Loucy (cell line): Measurements from ENCODE around the gene SSNA1.

Experiments
- H2AFZ ChIP-seq: fragments of 200-600 bp; sonication (generic); 2 replicates; pipeline ENCODE4 v1.6.0; 2016; ENCODE audit warnings: antibody characterized with exemption, mild to moderate bottlenecking, low read length, moderate library complexity
- H3F3A ChIP-seq: fragments of 200-600 bp; 2 replicates; pipeline ENCODE4 v1.6.0; 2016; ENCODE audit warnings: antibody characterized with exemption, low read depth, mild to moderate bottlenecking
- H3K27me3 ChIP-seq: fragments of 200-600 bp; sonication (generic); 2 replicates; pipeline ENCODE4 v1.6.1; 2014; ENCODE audit warnings: low read length, mild to moderate bottlenecking; ENCODE audit not compliant: insufficient read depth, poor library complexity, severe bottlenecking
- H3K36me3 ChIP-seq: fragments of 200-600 bp; sonication (generic); 2 replicates; pipeline ENCODE4 v1.6.1; 2016; ENCODE audit warnings: low read length; ENCODE audit not compliant: insufficient read depth
- H3K4me1 ChIP-seq: fragments of 200-600 bp; sonication (generic); 2 replicates; pipeline ENCODE4 v1.5.1; 2014; ENCODE audit warnings: low read length, mild to moderate bottlenecking; ENCODE audit not compliant: insufficient read depth, poor library complexity, severe bottlenecking
- H3K4me2 ChIP-seq: fragments of 200-600 bp; sonication (generic); 2 replicates; pipeline ENCODE4 v1.6.0; 2014; ENCODE audit warnings: antibody characterized with exemption, low read length, low read depth, mild to moderate bottlenecking; ENCODE audit not compliant: poor library complexity, severe bottlenecking
- H3K4me3 ChIP-seq: fragments of 200-600 bp; sonication (generic); 2 replicates; pipeline ENCODE4 v1.5.1; 2014; ENCODE audit warnings: low read length, mild to moderate bottlenecking, mixed read lengths; ENCODE audit not compliant: poor library complexity, severe bottlenecking
- H3K79me2 ChIP-seq: fragments of 200-600 bp; sonication (generic); 2 replicates; pipeline ENCODE4 v1.6.1; 2014; ENCODE audit warnings: low read length; ENCODE audit not compliant: insufficient read depth
- H3K9ac ChIP-seq: fragments of 200-600 bp; sonication (generic); 2 replicates; pipeline ENCODE4 v1.6.0; 2014; ENCODE audit warnings: mild to moderate bottlenecking, low read depth, low read length, moderate library complexity; ENCODE audit not compliant: poor library complexity, severe bottlenecking
- H3K9me2 ChIP-seq: fragments of 200-600 bp; sonication (generic); replicated peaks from 2 replicates; pipeline ENCODE4 v1.6.1; 2016; ENCODE audit warnings: low read depth, low read length, mixed read lengths
- H3K9me3 ChIP-seq: fragments of 200-600 bp; sonication (generic); 2 replicates; pipeline ENCODE4 v1.6.1; 2014; ENCODE audit warnings: mild to moderate bottlenecking, antibody characterized with exemption, low read length, low read depth; ENCODE audit not compliant: insufficient read depth
- H4K20me1 ChIP-seq: fragments of 200-600 bp; sonication (generic); 2 replicates; pipeline ENCODE4 v1.6.0; 2014; ENCODE audit warnings: antibody characterized with exemption, low read length, mild to moderate bottlenecking; ENCODE audit not compliant: insufficient read depth, poor library complexity, severe bottlenecking
- CTCF ChIP-seq: fragments of 200-600 bp; sonication (generic); conservative IDR thresholded peaks from 2 replicates; pipeline ENCODE4 v1.5.1; 2014; ENCODE audit warnings: mild to moderate bottlenecking, antibody characterized with exemption, low read length
- EZH2phosphoT487 ChIP-seq: fragments of 200-600 bp; IDR thresholded peaks from 2 replicates; pipeline ENCODE4 v1.6.1; 2018; ENCODE audit warnings: antibody characterized with exemption, mild to moderate bottlenecking, moderate library complexity, borderline replicate concordance

Gene SSNA1

DNA sequence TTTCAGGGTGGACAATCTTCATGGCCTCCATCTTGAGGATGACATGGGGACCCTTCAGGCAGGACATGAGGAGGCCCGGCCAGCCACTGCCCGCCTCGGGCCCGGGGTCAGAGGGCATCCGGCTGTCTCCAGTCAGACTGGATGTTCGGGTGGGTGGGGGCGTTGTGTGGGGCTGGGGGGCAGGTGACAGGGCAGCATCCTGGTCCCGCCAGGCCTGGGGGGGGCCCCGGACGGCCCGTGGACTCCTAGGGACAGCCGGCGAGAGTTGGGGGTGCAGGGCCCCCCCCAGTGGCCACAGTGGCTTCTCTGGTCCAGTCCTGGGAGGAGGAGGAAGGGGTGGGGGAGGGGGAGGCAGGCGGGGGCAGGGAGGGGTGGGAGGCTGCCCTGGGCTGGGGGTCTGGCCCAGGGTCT lies 32.6 kb downstream of the SSNA1 start:
- H3K9me3 ChIP-seq = no peaks in the 10 kb centered on the region
- H3K4me3 ChIP-seq = no peak overlapping the region

GRCh38 chr9:137221506-137222111 lies 33.1 kb downstream of the SSNA1 start:
- TF ChIP-seq CTCF (no peak), EZH2phosphoT487 (no peak)
- no peaks in the 10 kb centered on the region for H4K20me1 ChIP-seq
- no peaks in the 10 kb centered on the region for H3K36me3 ChIP-seq
- no peak overlapping the region for H3K9ac ChIP-seq
- H3K79me2 ChIP-seq = no peaks in the 10 kb centered on the region
- H3F3A ChIP-seq = no peaks in the 10 kb centered on the region
- H3K27me3 ChIP-seq = no peaks in the 10 kb centered on the region
- peaks cover 21% of the 10 kb centered on the region for H3K4me1 ChIP-seq
- H3K9me3 ChIP-seq = no peaks in the 10 kb centered on the region
- H2AFZ ChIP-seq = peak overlapping the region; percentile 36; the same call in 1 of the 2 replicates
- H3K4me2 ChIP-seq = no peak overlapping the region
- peak overlapping the region; percentile 56 for H3K4me3 ChIP-seq
- no peaks in the 10 kb centered on the region for H3K9me2 ChIP-seq

More for the DNA sequence above, 32.6 kb downstream of the SSNA1 start:
- H3K4me2 ChIP-seq = no peak overlapping the region
- no peaks in the 10 kb centered on the region for H3K36me3 ChIP-seq
- TF ChIP-seq CTCF (no peak), EZH2phosphoT487 (no peak)
- no peaks in the 10 kb centered on the region for H3K79me2 ChIP-seq
- H3F3A ChIP-seq = no peaks in the 10 kb centered on the region
- no peak overlapping the region for H3K9ac ChIP-seq
- H3K9me2 ChIP-seq = no peaks in the 10 kb centered on the region
- H2AFZ ChIP-seq = no peak overlapping the region
- peaks cover 21% of the 10 kb centered on the region for H3K4me1 ChIP-seq
- no peaks in the 10 kb centered on the region for H4K20me1 ChIP-seq
- no peaks in the 10 kb centered on the region for H3K27me3 ChIP-seq

DNA sequence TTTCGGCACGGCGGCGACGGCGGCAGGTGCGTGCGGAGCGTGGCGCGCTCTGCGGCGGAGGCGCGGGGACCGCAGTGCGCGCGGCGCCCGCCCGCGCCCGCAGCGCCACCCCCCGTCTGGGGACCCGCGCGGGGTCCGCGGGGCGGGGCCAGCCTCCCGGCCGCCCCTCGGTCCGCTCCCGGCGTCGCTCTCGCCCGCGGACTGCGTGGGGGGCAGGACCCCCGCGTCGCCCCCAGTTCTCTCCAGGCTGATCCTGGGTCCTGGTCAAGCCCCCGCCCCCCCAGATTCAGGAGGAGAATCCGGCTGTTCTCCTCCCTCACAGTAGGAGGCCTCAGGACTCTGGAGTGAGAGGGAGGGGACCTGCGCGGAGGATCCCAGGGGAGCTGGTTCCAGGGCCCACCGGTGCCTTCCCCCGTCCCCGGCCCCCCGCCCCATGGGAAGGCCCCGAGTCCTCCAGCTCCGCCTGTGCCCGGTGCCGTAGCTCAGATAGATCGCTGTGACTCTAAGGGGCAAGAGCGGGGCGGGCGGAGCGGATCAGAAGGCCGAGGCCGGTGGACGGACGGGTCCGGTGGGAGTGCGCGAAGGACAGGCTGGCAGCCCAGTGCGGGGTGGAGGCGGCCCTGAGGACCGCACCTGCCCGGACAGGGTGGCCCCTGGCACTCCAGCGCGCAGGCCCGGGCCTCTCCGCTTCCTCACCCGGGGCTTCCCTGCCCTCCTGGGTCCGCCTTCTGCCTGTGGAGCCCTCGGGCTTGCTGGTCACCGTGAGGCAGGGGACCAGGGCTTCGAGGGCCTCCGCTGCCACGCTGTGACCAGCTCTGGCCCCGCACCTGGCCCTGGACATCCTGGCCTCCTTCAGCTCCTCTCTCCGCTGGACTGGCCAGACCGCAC lies 34.0 kb downstream of the SSNA1 start, which contains the start of gene RNF208:
Gene RNF208, minus strand, starts transcription at position 51 of the 888 bp plus-strand sequence. CDS start 1,028 bp downstream, outside the sequence.
- Histone ChIP-seq H3K4me3 (peak within 1 kb of the TSS; percentile 90), H2AFZ (peak within 1 kb of the TSS; percentile 51; the same call in 1 of the 2 replicates), H3K9me2 (no peaks in the 10 kb centered on the region), H4K20me1 (no peaks in the 10 kb centered on the region), H3K9ac (peak within 1 kb of the TSS; percentile 97), H3K4me1 (peaks cover 21% of the 10 kb centered on the region), H3F3A (no peaks in the 10 kb centered on the region), H3K79me2 (no peaks in the 10 kb centered on the region), H3K9me3 (no peaks in the 10 kb centered on the region), H3K4me2 (peak within 1 kb of the TSS; percentile 77), H3K27me3 (no peaks in the 10 kb centered on the region), H3K36me3 (no peaks in the 10 kb centered on the region)
- TF ChIP-seq EZH2phosphoT487 (no peak), CTCF (no peak)
